T-helper 2 cell (primary cell): ENCODE results near the gene XNDC1N.
A peak's percentile ranks its signal among the peaks of the same experiment; 100 is the strongest.

Experiments used
- DNase-seq, 5 experiments: peaks; one replicate each; pipeline versions ENCODE4 v3.0.0 to v3.0.0-alpha.2; 2012 to 2022
- total RNA-seq, 2 donors: gene quantifications; one replicate each; lab custom pipeline; 2026; lab: John Stamatoyannopoulos, UW

Gene XNDC1N
- total RNA-seq: 2.8 to 6.8 reads per million in 2 donors

- peak; percentile 12 to 94 (median 65) for DNase-seq
Measured at GRCh38 chr11:71927820-71928736, at the start of gene XNDC1N. Gene XNDC1N (minus strand): TSS chr11:71928594. CDS start chr11:71923353, 5,241 bp downstream.

- DNase-seq: peak in 3 of 5 experiments; percentile 21 to 63 (median 34)
Measured at GRCh38 chr11:71977743-71978418, 49.5 kb upstream of the XNDC1N start.

- DNase-seq: no peak
Measured at GRCh38 chr11:71977090-71977489, 48.7 kb upstream of the XNDC1N start.

GRCh38 chr11:71976551-71976950 lies 48.2 kb upstream of the XNDC1N start:
- no peak for DNase-seq

- DNase-seq: no peak
Measured at GRCh38 chr11:71971680-71972079, 43.3 kb upstream of the XNDC1N start.

GRCh38 chr11:71964641-71965040 lies 36.2 kb upstream of the XNDC1N start:
- DNase-seq: no peak

- no peak for DNase-seq
Measured at GRCh38 chr11:71963468-71963867, 35.1 kb upstream of the XNDC1N start.

GRCh38 chr11:71962428-71963038 lies 34.1 kb upstream of the XNDC1N start:
- DNase-seq: peak in 1 of 5 experiments; percentile 62

- no peak for DNase-seq
Measured at GRCh38 chr11:71955898-71956456, 27.6 kb upstream of the XNDC1N start.

- DNase-seq: no peak
Measured at GRCh38 chr11:71951741-71952310, 23.4 kb upstream of the XNDC1N start.

- no peak for DNase-seq
Measured at GRCh38 chr11:71949034-71949433, 20.6 kb upstream of the XNDC1N start.

GRCh38 chr11:71948314-71949027 lies 20.1 kb upstream of the XNDC1N start:
- DNase-seq: no peak

- DNase-seq: no peak
Measured at GRCh38 chr11:71947498-71947897, 19.1 kb upstream of the XNDC1N start.

- no peak for DNase-seq
Measured at GRCh38 chr11:71946144-71946571, 17.8 kb upstream of the XNDC1N start.

- no peak for DNase-seq
Measured at GRCh38 chr11:71940561-71941219, 12.3 kb upstream of the XNDC1N start.

GRCh38 chr11:71937826-71938225 lies 9.4 kb upstream of the XNDC1N start:
- DNase-seq: no peak

GRCh38 chr11:71936825-71937224 lies 8.4 kb upstream of the XNDC1N start:
- no peak for DNase-seq

- no peak for DNase-seq
Measured at GRCh38 chr11:71935338-71935925, 7.0 kb upstream of the XNDC1N start.

- DNase-seq: peak in 1 of 5 experiments; percentile 19
Measured at GRCh38 chr11:71934213-71934612, 5.8 kb upstream of the XNDC1N start.

GRCh38 chr11:71933141-71933933 lies 4.9 kb upstream of the XNDC1N start:
- no peak for DNase-seq
